Muscle layer of colon (tissue), 2 donors: ENCODE measurements around the gene PNRC2.
"Not testable (repeated sequence)": the region's sequence is repeated elsewhere in the genome, so short reads cannot be mapped to it uniquely, and the experiment has no call there.

Experiments
- H3K27ac ChIP-seq: one replicate; pipeline ENCODE4 v1.7.0; 2013; ENCODE audit warnings: low read depth, mild to moderate bottlenecking, low read length, moderate library complexity
- H3K27me3 ChIP-seq, 2 donors: one replicate each; pipeline ENCODE4 v1.7.0; 2013; ENCODE audit warnings: low read length in 2 of 2, mild to moderate bottlenecking in 2 of 2; ENCODE audit not compliant: insufficient read depth in 2 of 2, control insufficient read depth in 1 of 2
- H3K36me3 ChIP-seq: one replicate; pipeline ENCODE4 v1.7.0; 2013; ENCODE audit warnings: mild to moderate bottlenecking, low read length; ENCODE audit not compliant: insufficient read depth
- H3K4me1 ChIP-seq: one replicate; pipeline ENCODE4 v1.7.0; 2013; ENCODE audit warnings: mild to moderate bottlenecking, low read length; ENCODE audit not compliant: insufficient read depth
- H3K4me3 ChIP-seq, 2 donors: one replicate each; pipeline ENCODE4 v1.7.0; 2013; ENCODE audit warnings: low read length in 2 of 2, low read depth in 1 of 2, mild to moderate bottlenecking in 1 of 2, moderate library complexity in 1 of 2
- H3K9ac ChIP-seq: one replicate; pipeline ENCODE4 v1.7.0; 2013; ENCODE audit warnings: low read length
- H3K9me3 ChIP-seq: one replicate; pipeline ENCODE4 v1.7.0; 2013; ENCODE audit warnings: mild to moderate bottlenecking, low read length
- donor health status: abdominal sarcoma.
- donor health status: Adenocarcinoma of cecum.

The PNRC2 gene

DNA sequence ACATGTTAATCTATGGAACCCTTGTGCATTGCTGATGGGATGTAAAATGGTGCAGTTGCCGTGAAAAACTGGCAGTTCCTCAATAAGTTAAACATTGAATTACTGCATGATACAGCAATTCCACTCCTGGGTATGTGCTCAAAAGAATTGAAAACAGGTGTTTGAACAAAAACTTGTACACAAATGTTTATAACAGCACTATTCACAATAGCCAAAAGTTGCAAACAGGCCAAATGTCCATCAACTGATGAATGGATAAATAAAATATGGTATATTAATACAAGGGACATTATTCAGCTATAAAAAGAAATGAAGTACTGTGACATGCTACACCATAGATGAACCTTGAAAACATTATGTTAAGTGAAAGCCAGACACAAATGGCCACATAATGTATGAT lies 38.2 kb downstream of the PNRC2 start:
- Histone ChIP-seq H3K27me3 (no peaks in the 10 kb centered on the region), H3K4me3 (no peak overlapping the region), H3K4me1 (no peaks in the 10 kb centered on the region), H3K36me3 (no peaks in the 10 kb centered on the region), H3K9ac (no peak overlapping the region), H3K27ac (no peak overlapping the region), H3K9me3 (no peaks in the 10 kb centered on the region)

DNA sequence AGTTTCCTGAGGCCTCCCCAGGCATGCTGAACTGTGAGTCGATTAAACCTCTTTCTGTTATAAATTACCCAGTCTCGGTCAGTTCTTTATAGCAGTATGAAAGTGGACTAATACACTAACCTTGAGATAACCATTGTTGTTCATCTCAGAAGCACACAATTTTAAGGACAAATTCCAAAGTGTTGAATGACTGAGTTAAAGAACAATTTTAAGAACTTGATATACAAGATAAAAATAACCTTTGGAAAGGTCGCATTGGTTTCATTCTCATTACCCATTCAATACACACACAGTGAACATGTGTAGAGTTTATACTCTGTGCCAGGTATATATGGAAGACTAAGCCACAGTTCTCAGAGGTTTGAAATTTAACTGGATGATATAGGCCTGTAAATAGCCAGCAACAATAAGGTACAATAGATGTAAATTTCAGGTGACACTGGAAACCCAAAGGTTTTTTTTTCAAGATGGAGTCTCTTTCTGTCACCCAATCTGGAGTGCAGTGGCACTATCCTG lies 39.6 kb downstream of the PNRC2 start:
- Histone ChIP-seq H3K9ac (no peak overlapping the region), H3K36me3 (no peaks in the 10 kb centered on the region), H3K27me3 (no peaks in the 10 kb centered on the region), H3K4me3 (no peak overlapping the region), H3K27ac (no peak overlapping the region), H3K9me3 (no peaks in the 10 kb centered on the region), H3K4me1 (no peaks in the 10 kb centered on the region)

DNA sequence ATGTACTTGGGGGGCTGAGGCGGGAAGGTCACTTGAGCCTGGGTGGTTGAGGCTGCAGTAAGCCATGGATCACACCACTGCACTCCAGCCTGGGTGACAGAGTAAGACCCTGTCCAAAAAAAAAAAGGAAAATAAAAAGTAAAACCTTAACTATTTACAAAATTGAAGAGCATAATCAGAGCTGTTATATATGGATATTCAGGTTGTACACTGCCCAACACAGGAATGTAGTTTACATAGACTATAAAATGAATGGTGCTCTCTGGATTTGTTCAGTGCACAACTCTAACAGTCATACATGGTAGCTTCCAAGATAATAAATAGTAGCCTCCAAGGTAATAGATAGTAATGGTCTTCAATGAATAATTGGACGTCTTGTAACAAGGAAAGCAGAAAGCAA lies 43.1 kb downstream of the PNRC2 start:
- H3K27ac ChIP-seq, result no peak overlapping the region
- H3K9me3 ChIP-seq, result no peaks in the 10 kb centered on the region
- no peak overlapping the region for H3K4me3 ChIP-seq

DNA sequence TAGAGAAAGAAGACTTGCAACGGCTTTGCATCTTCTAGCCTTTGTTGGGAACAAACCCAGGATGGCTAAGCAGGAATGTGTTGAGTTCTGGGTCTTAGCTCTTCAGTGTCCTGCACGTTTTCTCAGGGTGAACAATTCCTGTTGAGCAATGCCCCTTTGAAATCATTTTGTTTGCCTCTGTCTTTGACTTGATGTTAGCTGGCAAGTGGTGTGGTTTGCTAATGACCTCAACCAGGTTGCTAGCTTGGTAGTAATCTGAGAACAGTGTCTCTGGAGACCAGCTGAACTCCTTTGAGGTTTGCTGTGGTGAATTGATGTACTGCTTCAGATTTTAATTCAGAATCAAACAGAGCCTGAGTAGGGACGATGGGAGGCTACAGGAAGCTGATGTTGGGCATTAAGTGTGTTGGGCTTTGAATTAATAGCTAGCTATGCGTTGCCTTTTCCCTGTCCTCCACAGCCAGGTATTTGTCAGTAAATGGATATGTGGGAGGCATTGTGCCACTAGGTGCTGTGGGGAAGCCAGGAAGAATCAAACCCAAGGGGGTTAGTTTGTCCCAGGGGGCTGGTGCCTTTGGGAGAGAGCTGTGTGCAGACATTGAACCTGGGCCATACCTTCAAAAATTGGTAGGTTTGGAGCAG lies 43.8 kb downstream of the PNRC2 start:
- Histone ChIP-seq H3K9me3 (no peaks in the 10 kb centered on the region), H3K36me3 (no peaks in the 10 kb centered on the region), H3K4me1 (no peaks in the 10 kb centered on the region), H3K27ac (no peak overlapping the region), H3K27me3 (no peaks in the 10 kb centered on the region), H3K4me3 (no peak overlapping the region), H3K9ac (no peak overlapping the region)

More for the DNA sequence above, 43.1 kb downstream of the PNRC2 start:
- H3K27me3 ChIP-seq, result no peaks in the 10 kb centered on the region
- no peaks in the 10 kb centered on the region for H3K4me1 ChIP-seq
- H3K36me3 ChIP-seq, result no peaks in the 10 kb centered on the region
- H3K9ac ChIP-seq, result no peak overlapping the region

DNA sequence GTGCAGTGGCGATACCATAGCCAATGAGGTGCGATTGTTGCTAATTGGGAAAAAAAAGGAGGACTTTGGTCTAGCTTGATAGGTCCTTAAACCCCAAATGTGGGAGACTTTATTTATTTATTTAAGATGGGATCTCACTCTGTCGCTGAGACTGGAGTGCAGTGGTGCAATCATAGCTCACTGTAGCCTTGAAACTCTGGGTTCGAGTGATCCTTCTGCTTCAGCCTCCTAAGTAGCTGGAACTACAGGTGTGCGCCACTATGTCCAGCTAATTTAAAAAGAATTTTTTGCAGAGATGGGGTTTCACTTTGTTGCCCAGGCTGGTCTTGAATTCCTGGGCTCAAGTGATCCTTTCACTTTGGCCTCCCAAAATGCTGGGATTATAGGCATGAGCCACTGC lies 44.5 kb downstream of the PNRC2 start:
- Histone ChIP-seq H3K9me3 (no peaks in the 10 kb centered on the region), H3K27me3 (no peaks in the 10 kb centered on the region), H3K4me3 (no peak overlapping the region), H3K9ac (no peak overlapping the region), H3K27ac (no peak overlapping the region), H3K4me1 (no peaks in the 10 kb centered on the region), H3K36me3 (no peaks in the 10 kb centered on the region)

DNA sequence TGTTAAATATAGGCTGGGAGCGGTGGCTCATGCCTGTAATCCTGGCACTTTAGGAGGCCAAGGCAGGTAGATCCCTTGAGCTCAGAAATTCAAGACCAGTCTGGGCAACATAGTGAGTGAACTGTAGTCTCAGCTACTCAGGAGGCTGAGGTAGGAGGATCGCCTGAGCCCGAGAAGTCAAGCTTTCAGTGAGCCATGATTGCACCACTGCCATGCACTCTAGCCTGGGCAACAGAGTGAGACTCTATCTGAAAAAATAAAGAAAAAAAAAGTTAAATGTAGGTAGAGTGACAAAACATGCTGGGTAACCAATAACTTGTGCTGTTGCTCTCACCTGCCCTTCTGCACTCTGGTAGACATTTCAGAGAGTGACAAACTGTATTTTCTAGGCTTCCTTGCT lies 45.5 kb downstream of the PNRC2 start:
- Histone ChIP-seq H3K36me3 (no peaks in the 10 kb centered on the region), H3K27ac (no peak overlapping the region), H3K9me3 (no peaks in the 10 kb centered on the region), H3K9ac (no peak overlapping the region), H3K4me1 (no peaks in the 10 kb centered on the region), H3K27me3 (no peaks in the 10 kb centered on the region), H3K4me3 (no peak overlapping the region)

DNA sequence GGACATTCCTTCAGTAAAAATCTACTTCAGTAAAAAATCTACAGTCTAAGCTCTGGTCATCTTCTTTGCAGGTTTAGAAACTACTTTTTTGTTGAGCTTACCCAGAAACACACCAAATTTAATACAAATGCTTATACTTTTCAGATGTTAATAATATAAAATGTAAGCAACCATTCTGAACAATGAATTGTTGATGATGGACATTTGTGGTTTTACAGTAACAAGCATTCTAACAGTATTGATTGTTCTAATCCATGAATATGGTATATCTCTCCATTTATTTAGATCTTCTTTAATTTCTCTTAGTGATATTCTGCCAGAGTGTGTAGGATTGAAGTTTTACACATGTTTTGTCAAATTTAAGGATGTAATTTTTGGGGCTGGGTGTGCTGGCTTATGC lies 47.5 kb downstream of the PNRC2 start:
- Histone ChIP-seq H3K27me3 (no peaks in the 10 kb centered on the region), H3K36me3 (no peaks in the 10 kb centered on the region), H3K9ac (no peak overlapping the region), H3K4me1 (no peaks in the 10 kb centered on the region), H3K9me3 (no peaks in the 10 kb centered on the region), H3K27ac (no peak overlapping the region), H3K4me3 (no peak overlapping the region)

DNA sequence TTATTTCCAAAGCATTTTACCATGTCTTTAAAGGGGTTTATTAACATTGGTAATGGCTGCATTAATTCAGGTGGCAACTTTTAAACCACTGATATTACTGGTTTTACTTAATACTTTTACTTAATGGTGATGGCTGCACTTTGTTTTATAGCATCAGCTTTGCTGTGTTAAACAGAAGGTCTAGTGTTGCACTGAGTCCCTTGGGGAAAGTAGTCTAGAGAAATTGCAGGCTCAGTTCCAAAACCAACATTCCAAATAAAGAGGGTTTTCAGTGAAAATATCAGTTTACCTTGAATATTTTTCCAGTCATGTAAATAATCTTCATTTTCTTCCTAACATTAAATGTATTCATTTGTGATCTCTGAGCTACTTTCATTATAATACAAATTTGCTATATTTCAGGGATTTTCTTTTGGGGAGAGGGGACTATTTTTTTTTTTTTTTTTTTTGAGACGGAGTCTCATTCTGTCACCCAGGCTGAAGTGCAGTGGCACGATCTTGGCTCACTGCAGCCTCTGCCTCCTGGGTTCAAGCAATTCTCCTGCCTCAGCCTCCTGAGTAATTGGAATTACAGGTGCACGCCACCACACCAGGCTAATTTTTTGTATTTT lies 49.1 kb downstream of the PNRC2 start:
- H3K27me3 ChIP-seq, H3K9me3 ChIP-seq, H3K9ac ChIP-seq, H3K4me3 ChIP-seq, H3K36me3 ChIP-seq, H3K27ac ChIP-seq, H3K4me1 ChIP-seq: not testable (repeated sequence)

DNA sequence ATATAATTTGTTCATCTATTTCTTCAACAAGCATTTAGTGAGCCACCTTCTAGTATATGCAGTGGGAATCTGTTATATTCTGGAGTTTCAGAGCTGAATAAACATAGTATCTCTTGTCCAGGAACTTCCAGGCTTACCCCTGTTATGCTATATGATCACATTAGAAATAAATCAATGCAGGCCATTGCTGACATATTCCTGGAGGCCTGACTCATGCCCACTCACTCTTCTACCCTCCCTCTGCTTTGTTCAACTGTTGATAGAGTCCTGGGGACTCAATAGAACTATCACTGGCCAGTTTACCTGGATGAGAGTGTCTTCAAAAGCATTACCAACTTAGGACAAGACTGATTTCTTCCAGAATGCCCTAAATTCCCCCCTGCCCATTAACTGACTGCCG lies 49.8 kb downstream of the PNRC2 start:
- H3K9ac ChIP-seq, result no peak overlapping the region
- H3K27ac ChIP-seq, result no peak overlapping the region
- H3K4me3 ChIP-seq, result no peak overlapping the region
- no peaks in the 10 kb centered on the region for H3K4me1 ChIP-seq
- no peaks in the 10 kb centered on the region for H3K9me3 ChIP-seq
- H3K27me3 ChIP-seq, result no peaks in the 10 kb centered on the region
- no peaks in the 10 kb centered on the region for H3K36me3 ChIP-seq

DNA sequence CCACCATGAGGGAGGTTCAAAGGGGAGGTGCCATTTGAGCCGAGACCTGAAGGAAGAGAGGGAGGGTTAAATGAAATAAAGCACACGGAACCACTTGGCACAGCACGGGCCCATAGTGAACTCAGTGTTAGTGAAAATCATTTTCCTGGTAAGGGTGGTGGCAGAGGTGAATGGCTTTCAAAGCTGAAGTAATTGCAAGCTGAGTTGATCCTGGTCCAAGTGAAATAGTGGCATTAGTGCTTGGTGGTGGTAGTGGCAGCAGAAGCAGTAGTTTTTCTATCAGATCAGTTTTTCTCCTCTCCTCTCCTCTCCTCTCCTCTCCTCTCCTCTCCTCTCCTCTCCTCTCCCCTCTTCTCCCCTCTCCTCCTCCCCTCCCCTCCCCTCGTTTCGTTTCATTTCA lies 51.0 kb downstream of the PNRC2 start:
- no peak overlapping the region for H3K4me3 ChIP-seq
- H3K27me3 ChIP-seq, result no peaks in the 10 kb centered on the region
- no peaks in the 10 kb centered on the region for H3K36me3 ChIP-seq
- no peaks in the 10 kb centered on the region for H3K9me3 ChIP-seq
- H3K9ac ChIP-seq, result no peak overlapping the region
- H3K4me1 ChIP-seq, result peaks cover 7% of the 10 kb centered on the region
- no peak overlapping the region for H3K27ac ChIP-seq

DNA sequence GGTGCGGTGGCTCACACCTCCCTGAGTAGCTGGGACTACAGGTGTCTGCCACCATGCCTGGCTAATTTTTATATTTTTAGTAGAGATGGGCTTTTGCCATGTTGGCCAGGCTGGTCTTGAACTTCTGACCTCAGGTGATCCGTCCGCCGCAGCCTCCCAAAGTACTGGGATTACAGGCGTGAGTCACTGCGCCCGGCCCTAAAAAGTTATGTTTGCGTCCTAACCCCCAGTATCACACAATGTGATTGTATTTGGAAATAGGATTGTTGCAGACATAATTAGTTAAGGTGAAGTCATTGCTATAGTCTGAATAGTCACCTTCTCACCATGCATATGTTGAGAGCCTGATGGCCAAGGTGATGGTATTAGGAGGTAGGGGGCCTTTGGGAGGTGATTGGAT lies 53.2 kb downstream of the PNRC2 start:
- H3K27me3 ChIP-seq, H3K4me3 ChIP-seq, H3K36me3 ChIP-seq, H3K9me3 ChIP-seq, H3K27ac ChIP-seq, H3K9ac ChIP-seq: not testable (repeated sequence)
- H3K4me1 ChIP-seq, result peaks cover 25% of the 10 kb centered on the region
